HCT116 (cell line): ENCODE results near the gene PXYLP1. TPM values are rescaled to one million over a fixed set of nuclear protein-coding genes. Genes with fewer than 3 reads are reported as not detected.
A peak's percentile ranks its signal among the peaks of the same experiment; 100 is the strongest.

ENCODE experiments used
- ATAC-seq: fragments of 200-7000 bp; cut with Tn5 transposase; 2 replicates; pipeline ENCODE4 v1.9.1; 2020; ENCODE audit warnings: mild to moderate bottlenecking, moderate library complexity
- BruUV-seq: library from RNA; stranded (reverse); fragments of 400-500 nt; replicated peaks from 2 replicates; lab custom pipeline; 2021; lab: Mats Ljungman, UMichigan
- CTCF ChIA-PET: fragments of 300-600 bp; sonication (Branson Sonifier 250); formaldehyde crosslinking; loops from one replicate; lab custom pipeline; 2021; ENCODE audit warnings: antibody characterized with exemption; lab: Charles Lee
- POLR2A ChIA-PET: fragments of 300-600, 350-600 bp; sonication (Branson Sonifier 250); formaldehyde crosslinking; loops from one replicate; lab custom pipeline; 2021; ENCODE audit warnings: antibody characterized with exemption; lab: Charles Lee
- RAD21 ChIA-PET, 2 experiments: fragments of 300-600 bp; sonication (Branson Sonifier 250); formaldehyde crosslinking; loops; one replicate each; lab custom pipeline; 2023; ENCODE audit warnings: low total read pairs in 2 of 2; ENCODE audit not compliant: uncharacterized antibody in 2 of 2, unreplicated experiment in 2 of 2, low non-redundant PET in 1 of 2; lab: Charles Lee
- DNase-seq: peaks from one replicate; pipeline ENCODE4 v3.0.0-alpha.2; 2010; ENCODE audit warnings: low read depth, low spot score
- H2AFZ ChIP-seq: fragments of 200-600 bp; shearing (Covaris generic), sonication (generic); 2 replicates; pipeline ENCODE4 v1.6.1; 2017; ENCODE audit warnings: low read depth, mixed run types, mixed read lengths, antibody characterized with exemption, low read length; ENCODE audit not compliant: poor library complexity, severe bottlenecking
- H3K27ac ChIP-seq: 2 replicates; pipeline ENCODE4 v1.5.1; 2012; ENCODE audit warnings: low read depth, low read length
- H3K27me3 ChIP-seq: fragments of 200-600 bp; sonication (generic); 2 replicates; pipeline ENCODE4 v1.6.1; 2016; ENCODE audit warnings: mixed run types, low read length, mixed read lengths; ENCODE audit not compliant: insufficient read depth
- H3K36me3 ChIP-seq, 2 experiments: fragments of 200-500 bp in 1 of 2; fragments of 200-600 bp in 1 of 2; sonication (Bioruptor generic) in 1 of 2; sonication (generic) in 1 of 2; 2 replicates each; pipeline versions ENCODE4 v1.5.1 to v1.6.1; 2014 to 2016; ENCODE audit warnings: low read length in 2 of 2, inconsistent platforms in 1 of 2, mixed read lengths in 1 of 2, mixed run types in 1 of 2; ENCODE audit not compliant: insufficient read depth in 2 of 2, control insufficient read depth in 1 of 2
- H3K4me1 ChIP-seq, 2 experiments: fragments of 200-600 bp in 1 of 2; sonication (generic) in 1 of 2; 2 replicates each; pipeline versions ENCODE4 v1.5.1 to v1.6.1; 2012 to 2017; ENCODE audit warnings: low read length in 2 of 2, inconsistent platforms in 1 of 2, mild to moderate bottlenecking in 1 of 2, mixed read lengths in 1 of 2, mixed run types in 1 of 2, moderate library complexity in 1 of 2; ENCODE audit not compliant: insufficient read depth in 2 of 2, control insufficient read depth in 1 of 2
- H3K4me2 ChIP-seq: fragments of 200-600 bp; sonication (generic); 2 replicates; pipeline ENCODE4 v1.6.1; 2017; ENCODE audit warnings: mixed run types, low read length, mixed read lengths
- H3K4me3 ChIP-seq, 2 experiments: fragments of 200-600 bp in 1 of 2; sonication (generic) in 1 of 2; replicated peaks in 1 of 2; 2 replicates each; pipeline ENCODE4 v1.5.1; 2011 to 2016; ENCODE audit warnings: low read length in 2 of 2, control low read depth in 1 of 2, low read depth in 1 of 2, mild to moderate bottlenecking in 1 of 2, mixed read lengths in 1 of 2, mixed run types in 1 of 2
- H3K79me2 ChIP-seq: fragments of 200-600 bp; sonication (generic); 2 replicates; pipeline ENCODE4 v1.6.1; 2017; ENCODE audit warnings: mild to moderate bottlenecking, mixed run types, low read length, moderate library complexity, mixed read lengths; ENCODE audit not compliant: insufficient read depth
- H3K9ac ChIP-seq: fragments of 200-600 bp; sonication (generic); 2 replicates; pipeline ENCODE4 v1.6.1; 2016; ENCODE audit warnings: low read length, mixed read lengths
- H3K9me2 ChIP-seq: fragments of 200-600 bp; sonication (generic), shearing (Covaris generic); 2 replicates; pipeline ENCODE4 v1.6.1; 2017; ENCODE audit warnings: mixed run types, mild to moderate bottlenecking, moderate library complexity; ENCODE audit not compliant: insufficient read depth
- H3K9me3 ChIP-seq, 2 experiments: fragments of 200-500 bp in 1 of 2; fragments of 200-600 bp in 1 of 2; sonication (Bioruptor generic) in 1 of 2; sonication (generic) in 1 of 2; 2 replicates each; pipeline ENCODE4 v1.6.1; 2014 to 2017; ENCODE audit warnings: low read length in 2 of 2, mixed read lengths in 2 of 2, inconsistent platforms in 1 of 2, low read depth in 1 of 2, mild to moderate bottlenecking in 1 of 2, mixed run types in 1 of 2, moderate library complexity in 1 of 2; ENCODE audit not compliant: control insufficient read depth in 1 of 2, insufficient read depth in 1 of 2
- H4K20me1 ChIP-seq: fragments of 200-600 bp; sonication (generic), shearing (Covaris generic); 2 replicates; pipeline ENCODE4 v1.6.1; 2017; ENCODE audit warnings: mixed run types, mild to moderate bottlenecking, moderate library complexity; ENCODE audit not compliant: insufficient read depth
- CEBPB ChIP-seq: IDR thresholded peaks from 2 replicates; pipeline ENCODE4 v1.6.1; 2012; ENCODE audit warnings: low read depth
- ELF1 ChIP-seq: IDR thresholded peaks from 2 replicates; pipeline ENCODE4 v1.6.1; 2012; ENCODE audit warnings: low read depth, borderline replicate concordance
- EZH2 ChIP-seq: fragments of 200-600 bp; sonication (generic); IDR thresholded peaks from 2 replicates; pipeline ENCODE4 v1.6.1; 2017; ENCODE audit warnings: antibody characterized with exemption, mixed run types
- RAD21 ChIP-seq: IDR thresholded peaks from 2 replicates; pipeline ENCODE4 v1.6.1; 2012; ENCODE audit warnings: low read depth, mild to moderate bottlenecking
- YY1 ChIP-seq: IDR thresholded peaks from 2 replicates; pipeline ENCODE4 v1.6.1; 2011; ENCODE audit warnings: low read length, low read depth, moderate library complexity, mild to moderate bottlenecking; ENCODE audit not compliant: insufficient replicate concordance; ENCODE audit errors: extremely low read depth
- intact Hi-C: fragments of 100-400 bp; cut with micrococcal nuclease; formaldehyde crosslinking; loops from 2 replicates; pipeline ENCODE4 v1.10.0; 2022
- total RNA-seq: library from RNA; stranded (reverse); gene quantifications from one replicate; pipeline ENCODE4 v1.2.1, GENCODE V29; 2021; ENCODE audit not compliant: unreplicated experiment
- TF ChIP-seq, protein P1 (sequence below), 3 experiments: fragments of 200-600 bp in 1 of 3; sonication (generic) in 1 of 3; IDR thresholded peaks in 2 of 3; conservative IDR thresholded peaks in 1 of 3; 2 replicates each; pipeline ENCODE4 v1.5.1; 2012 to 2017; ENCODE audit warnings: low read depth in 2 of 3, low read length in 2 of 3, antibody characterized with exemption in 1 of 3, borderline replicate concordance in 1 of 3, control low read depth in 1 of 3, mild to moderate bottlenecking in 1 of 3, mixed read lengths in 1 of 3, mixed run types in 1 of 3, moderate library complexity in 1 of 3; ENCODE audit not compliant: insufficient read depth in 1 of 3

PXYLP1 gene
- total RNA-seq, 1 experiment from 2014 or later: 15.3 TPM

DNA sequence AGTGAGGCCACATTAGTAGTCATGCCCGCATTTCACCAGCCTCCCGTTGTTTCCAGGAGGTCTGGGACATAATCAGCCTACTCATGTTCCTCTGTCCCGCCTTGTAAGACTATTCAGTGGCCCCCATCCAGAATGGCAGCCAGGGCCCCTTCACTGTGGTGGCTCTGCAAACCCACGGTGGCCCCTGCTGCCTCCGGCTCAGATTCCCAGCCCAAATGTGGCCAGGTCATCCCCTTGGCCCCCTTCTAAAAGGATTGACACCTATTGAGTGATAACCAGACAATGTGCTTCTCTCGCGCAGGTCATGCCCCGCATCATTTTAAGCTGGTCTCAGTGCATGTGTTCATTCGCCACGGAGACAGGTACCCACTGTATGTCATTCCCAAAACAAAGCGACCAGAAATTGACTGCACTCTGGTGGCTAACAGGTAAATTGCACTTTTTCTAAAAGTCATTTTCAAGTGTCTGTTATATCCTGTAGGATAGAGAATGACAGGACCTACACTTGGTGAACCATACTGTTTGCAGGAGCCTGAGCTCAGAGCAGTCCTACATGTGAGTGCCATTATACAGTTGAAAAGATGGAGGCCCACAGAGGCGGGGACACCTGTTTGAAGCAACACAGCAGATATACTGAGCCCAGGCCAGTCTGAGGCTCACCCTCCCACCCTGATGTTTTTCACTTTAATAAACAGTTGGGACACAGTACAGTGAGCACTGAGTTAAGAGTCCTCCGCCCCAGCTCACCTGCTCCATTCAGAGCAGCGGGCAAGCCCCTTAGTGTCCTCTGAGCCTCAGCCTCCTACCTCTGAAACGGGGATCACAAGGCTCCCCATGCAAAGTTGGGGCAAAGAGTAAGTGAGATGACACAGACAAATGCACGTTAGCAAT, 47.7 kb downstream of the PXYLP1 start:
- Histone ChIP-seq H3K4me2 (no peak overlapping the region), H3K9ac (no peak overlapping the region), H3K79me2 (no peaks in the 10 kb centered on the region), H3K9me3 (no peaks in the 10 kb centered on the region), H3K4me1 (no peaks in the 10 kb centered on the region), H2AFZ (no peak overlapping the region), H3K36me3 (no peaks in the 10 kb centered on the region), H3K4me3 (no peak overlapping the region), H3K9me2 (no peaks in the 10 kb centered on the region), H3K27me3 (no peaks in the 10 kb centered on the region), H3K27ac (no peak overlapping the region), H4K20me1 (no peaks in the 10 kb centered on the region)
- ChIA-PET POLR2A (no interaction called here), CTCF (no interaction called here), RAD21 (no interaction called here)
- no peak for DNase-seq
- no TSS peak for BruUV-seq
- TF ChIP-seq ELF1 (no peak), EZH2 (no peak), YY1 (no peak), CEBPB (no peak), RAD21 (peak; percentile 60)
- TF ChIP-seq, protein P1, sequence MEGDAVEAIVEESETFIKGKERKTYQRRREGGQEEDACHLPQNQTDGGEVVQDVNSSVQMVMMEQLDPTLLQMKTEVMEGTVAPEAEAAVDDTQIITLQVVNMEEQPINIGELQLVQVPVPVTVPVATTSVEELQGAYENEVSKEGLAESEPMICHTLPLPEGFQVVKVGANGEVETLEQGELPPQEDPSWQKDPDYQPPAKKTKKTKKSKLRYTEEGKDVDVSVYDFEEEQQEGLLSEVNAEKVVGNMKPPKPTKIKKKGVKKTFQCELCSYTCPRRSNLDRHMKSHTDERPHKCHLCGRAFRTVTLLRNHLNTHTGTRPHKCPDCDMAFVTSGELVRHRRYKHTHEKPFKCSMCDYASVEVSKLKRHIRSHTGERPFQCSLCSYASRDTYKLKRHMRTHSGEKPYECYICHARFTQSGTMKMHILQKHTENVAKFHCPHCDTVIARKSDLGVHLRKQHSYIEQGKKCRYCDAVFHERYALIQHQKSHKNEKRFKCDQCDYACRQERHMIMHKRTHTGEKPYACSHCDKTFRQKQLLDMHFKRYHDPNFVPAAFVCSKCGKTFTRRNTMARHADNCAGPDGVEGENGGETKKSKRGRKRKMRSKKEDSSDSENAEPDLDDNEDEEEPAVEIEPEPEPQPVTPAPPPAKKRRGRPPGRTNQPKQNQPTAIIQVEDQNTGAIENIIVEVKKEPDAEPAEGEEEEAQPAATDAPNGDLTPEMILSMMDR (IDR thresholded peaks at IDR 0.05 in 2 of 3, conservative IDR thresholded peaks at IDR 0.05 in 1 of 3; ENCODE audit: borderline replicate concordance in 1 of 3, insufficient read depth in 1 of 3, low read depth in 2 of 3, low read length in 2 of 3): peak; percentile 48 to 67 (median 66); a peak in 5 of 6 replicates
- ATAC-seq: peak; percentile 88
- intact Hi-C loops: loop anchor here (5.0 kb wide), 1 partner anchor 267 kb away; no protein-coding TSS in a partner anchor
